NOMO-1 treated with DMSO at 0.1 percent for 48 hours (cell line): ENCODE results near the gene MED7.
A peak's percentile ranks its signal among the peaks of the same experiment; 100 is the strongest.

Source experiments
- DNase-seq: peaks from one replicate; lab custom pipeline; 2025; ENCODE audit not compliant: unreplicated experiment; lab: John Stamatoyannopoulos, UW

MED7 gene

DNA sequence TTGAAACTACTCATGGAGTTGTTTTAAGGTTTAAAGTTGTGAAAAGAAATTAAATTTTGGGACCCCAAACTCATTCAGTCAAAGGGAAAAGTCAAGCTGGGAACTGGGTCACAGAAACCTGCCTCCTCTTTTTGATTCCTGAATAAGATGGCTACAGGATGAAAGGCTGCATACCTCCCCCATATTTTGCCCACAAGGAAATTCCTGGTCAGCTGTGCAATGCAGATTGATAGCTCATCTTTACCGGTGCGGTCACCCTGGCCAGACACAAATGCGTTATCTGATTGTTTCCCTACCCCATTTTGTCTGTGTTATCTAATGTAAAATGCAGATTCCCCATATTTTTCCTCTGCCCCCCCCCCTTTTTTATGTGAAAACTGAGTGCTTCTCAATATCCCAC, 35.2 kb downstream of the MED7 start:
- no peak for DNase-seq

DNA sequence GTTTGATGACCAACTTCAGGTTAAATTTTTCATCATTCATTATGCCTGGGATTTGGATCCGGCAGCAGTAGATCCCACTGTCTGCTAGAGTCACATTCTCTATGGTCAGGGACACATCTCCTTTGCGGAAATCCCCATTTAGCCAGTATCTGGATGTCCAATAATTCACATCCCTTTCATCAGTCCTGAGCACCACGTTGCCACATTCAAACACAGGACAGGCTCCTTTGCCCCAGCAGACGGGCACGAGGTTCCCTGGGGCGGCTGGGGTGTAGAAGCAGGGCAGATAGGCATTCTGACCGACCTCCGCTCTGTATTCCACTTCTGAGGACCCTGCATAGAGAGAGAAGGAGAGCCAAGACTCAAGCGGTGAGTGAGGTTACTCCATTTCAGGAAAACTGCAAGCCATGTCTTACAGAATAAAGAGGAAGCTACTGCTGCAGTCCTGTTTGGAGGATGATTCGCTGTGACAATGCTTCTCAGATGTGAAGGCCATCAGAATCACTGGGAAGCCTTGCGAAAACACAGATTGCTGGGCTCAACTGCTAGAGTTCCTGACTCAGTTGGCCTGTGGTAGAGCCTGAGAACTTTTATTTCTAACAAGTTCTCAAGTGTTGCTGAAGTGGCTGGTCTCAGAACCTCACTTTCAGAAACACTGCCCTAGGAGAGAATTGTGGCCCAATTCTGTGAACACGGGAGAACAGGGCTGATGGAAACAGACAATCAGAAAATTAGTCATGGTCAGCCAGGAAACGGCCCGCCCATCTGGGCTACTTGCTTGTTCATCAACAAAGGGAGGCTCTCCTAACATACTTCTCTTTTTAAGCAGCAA, 35.8 kb downstream of the MED7 start:
- DNase-seq, result peak; percentile 68

DNA sequence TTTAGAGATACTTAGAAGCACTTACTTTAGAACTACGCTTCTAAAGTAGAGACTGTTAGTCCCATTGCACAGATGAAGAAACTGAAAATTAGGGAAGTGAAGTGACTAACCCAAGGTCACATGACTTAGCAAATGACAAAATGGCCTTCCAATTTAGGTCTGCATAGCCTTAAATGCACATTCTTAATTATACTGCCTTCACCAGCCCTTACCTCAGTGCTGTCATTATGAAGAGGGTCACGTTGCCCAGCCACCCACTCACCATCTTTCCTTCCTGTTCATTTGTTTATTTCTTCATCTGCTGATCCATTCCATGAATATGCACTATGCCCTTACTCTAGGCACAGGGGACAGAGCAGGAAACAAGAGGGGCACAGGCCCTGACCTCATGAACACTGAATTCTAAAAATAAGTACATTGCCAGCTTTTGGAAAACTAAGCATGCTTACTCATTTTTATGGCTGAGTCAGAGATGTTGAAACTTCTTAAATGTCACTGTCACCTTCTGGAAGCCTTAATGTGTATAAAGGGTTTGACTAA, 42.5 kb downstream of the MED7 start:
- peak; percentile 89 for DNase-seq

DNA sequence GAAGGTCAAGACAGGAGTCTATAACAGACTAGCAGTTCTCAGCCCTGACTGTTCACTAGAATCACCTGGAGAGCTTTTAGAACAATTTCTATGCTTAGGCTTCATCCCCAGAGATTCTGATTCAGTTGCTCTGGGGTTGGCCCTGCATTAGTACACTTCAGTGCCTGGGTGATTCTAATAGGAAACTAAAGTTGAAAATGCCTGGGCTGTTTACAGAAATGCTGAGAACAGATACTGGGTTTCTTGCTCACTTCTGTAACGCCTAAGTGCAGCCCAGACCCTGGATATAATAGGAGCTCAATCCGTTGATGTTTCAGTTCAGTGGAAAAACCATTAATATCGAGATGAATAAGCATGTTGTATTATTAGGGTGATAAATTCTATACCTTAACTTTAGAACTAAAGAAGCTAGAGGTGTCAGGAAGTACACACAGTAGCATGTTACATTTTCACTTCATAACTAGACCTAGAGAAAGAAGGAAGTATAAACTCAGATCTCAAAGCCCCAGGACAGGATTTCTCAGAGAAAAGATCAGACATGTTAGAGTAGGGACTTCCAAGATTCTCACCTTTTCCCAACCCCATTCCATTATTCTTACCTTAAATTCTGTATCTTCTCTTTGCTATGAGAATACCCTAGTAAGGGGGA, 54.2 kb downstream of the MED7 start:
- no peak for DNase-seq
